Astrocyte of the cerebellum (primary cell): ENCODE results near the gene S100P.
A peak's percentile ranks its signal among the peaks of the same experiment; 100 is the strongest.

Experiments
- DNase-seq: peaks from one replicate; pipeline ENCODE4 v3.0.0-alpha.2; 2011; ENCODE audit warnings: low read depth
- H3K4me3 ChIP-seq: 2 replicates; pipeline ENCODE4 v1.5.1; 2011; ENCODE audit warnings: mild to moderate bottlenecking, low read depth, low read length, moderate library complexity
- in situ Hi-C: cut with HindIII; loops from 2 replicates; pipeline ENCODE4 v1.10.0; 2017; ENCODE audit warnings: low sequenced_read_pairs
- TF ChIP-seq, protein P1 (sequence below): IDR thresholded peaks from 2 replicates; pipeline ENCODE4 v1.5.1; 2012; ENCODE audit warnings: low read length, low read depth, moderate library complexity, mild to moderate bottlenecking; ENCODE audit errors: missing control alignments

S100P gene

DNA sequence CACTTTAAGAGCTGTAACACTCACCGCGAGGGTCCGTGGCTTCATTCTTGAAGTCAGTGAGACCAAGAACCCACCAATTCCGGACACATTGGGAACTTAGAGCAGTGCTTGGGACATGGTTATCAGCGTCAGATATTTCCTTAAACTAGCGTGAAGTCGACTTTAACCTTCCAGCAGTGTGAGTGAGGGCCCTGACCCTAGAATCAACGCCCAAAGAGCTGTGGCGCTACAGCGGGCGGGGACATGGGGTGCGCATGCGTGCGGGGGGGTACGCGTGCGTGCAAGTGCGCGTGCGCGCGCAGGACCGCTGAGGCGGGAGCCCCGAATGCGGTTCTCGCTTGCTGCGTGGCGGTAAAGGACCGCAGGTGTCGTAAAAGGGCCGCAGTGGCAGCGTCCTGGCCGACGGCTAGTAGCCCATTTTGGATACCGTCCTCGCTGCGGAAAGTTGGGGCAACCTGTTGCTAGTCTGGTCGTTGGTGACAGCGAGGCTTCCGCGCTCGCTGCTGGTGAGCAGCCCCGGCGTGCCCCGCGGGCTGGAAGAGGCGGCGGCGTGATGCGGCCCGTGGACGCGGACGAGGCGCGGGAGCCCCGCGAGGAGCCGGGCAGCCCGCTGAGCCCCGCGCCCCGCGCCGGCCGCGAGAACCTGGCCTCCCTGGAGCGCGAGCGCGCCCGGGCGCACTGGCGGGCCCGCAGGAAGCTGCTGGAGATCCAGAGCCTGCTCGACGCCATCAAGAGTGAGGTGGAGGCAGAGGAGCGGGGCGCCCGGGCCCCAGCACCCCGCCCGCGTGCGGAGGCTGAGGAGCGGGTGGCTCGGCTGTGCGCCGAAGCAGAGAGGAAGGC is 19.8 kb upstream of the S100P start:
- in situ Hi-C loops, result no loop called here
- DNase-seq, result peak; percentile 81
- H3K4me3 ChIP-seq, result peak overlapping the region; percentile 58
- TF ChIP-seq, protein P1, sequence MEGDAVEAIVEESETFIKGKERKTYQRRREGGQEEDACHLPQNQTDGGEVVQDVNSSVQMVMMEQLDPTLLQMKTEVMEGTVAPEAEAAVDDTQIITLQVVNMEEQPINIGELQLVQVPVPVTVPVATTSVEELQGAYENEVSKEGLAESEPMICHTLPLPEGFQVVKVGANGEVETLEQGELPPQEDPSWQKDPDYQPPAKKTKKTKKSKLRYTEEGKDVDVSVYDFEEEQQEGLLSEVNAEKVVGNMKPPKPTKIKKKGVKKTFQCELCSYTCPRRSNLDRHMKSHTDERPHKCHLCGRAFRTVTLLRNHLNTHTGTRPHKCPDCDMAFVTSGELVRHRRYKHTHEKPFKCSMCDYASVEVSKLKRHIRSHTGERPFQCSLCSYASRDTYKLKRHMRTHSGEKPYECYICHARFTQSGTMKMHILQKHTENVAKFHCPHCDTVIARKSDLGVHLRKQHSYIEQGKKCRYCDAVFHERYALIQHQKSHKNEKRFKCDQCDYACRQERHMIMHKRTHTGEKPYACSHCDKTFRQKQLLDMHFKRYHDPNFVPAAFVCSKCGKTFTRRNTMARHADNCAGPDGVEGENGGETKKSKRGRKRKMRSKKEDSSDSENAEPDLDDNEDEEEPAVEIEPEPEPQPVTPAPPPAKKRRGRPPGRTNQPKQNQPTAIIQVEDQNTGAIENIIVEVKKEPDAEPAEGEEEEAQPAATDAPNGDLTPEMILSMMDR, result no peak

DNA sequence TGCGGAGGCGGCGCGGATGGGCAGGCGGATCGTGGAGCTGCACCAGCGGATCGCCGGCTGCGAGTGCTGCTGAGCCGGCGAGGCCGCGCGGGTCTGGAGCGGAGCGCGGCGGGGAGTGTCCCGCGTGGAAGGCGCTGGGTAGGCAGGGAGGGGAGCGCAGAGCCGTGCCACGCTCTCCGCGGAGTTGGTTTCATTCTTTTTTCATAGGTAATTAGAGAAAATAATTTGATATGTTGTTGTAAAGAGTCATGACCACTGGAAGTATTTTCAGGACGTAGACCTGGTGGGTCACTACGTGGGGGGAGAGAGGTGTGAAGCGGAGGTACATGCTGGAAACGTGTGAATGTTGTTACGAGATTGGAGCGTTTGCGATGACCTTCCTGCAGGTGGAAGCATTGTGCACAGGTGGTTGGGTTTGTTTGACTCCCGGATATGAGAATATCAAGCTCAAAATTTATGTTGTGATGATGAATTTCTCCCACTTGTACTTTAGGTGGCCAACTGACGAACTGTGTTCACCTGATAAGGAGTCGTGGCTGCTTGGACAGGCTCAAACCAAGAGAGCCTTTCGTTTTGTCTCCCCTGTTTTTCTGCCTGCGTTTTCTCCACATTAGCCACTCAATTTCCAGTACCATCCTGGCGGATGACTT is 19.1 kb upstream of the S100P start:
- DNase-seq, result no peak
- TF ChIP-seq, protein P1, result peak; percentile 46
- in situ Hi-C loops, result no loop called here

DNA sequence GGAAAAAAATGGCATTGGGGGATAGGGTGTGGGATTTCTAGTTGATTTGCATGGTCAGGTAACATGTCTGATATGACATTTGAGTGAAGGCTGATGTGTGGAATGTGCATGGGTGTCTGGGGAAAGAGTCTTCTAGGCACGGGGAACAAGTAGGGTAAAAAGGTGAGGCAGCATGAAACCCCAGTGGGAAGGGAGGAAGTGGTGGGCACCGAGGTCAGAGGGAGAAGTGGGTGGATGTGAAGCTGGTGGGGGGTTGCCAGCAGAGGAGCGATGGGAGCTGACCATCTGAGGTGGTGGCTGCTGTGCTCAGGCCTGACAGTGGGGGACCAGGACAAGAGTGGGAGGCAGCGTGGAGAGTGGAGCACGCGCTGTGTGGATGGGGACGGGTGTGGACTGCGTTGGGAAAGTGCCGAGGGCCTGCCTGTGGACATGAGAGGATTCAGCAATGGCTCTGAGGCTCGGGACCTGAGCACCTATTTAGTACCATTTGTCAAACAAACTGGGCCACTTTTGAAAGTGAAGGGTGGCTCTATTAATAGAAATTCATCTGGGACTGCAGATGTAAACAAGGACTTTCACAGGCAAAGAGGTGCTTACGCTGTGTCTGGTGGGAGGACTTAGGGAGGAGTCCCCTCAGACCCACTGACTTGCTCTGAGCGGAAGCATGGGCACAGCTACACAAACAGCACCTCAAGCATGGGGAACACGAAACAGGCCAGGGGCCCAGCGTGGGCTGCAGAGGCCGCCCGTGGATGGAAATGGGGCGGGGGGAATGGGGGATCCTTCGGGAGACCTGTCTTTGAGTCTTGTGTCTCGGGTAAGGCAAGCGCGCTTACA is 16.7 kb upstream of the S100P start:
- in situ Hi-C loops, result no loop called here
- DNase-seq, result no peak
- TF ChIP-seq, protein P1, result no peak
- H3K4me3 ChIP-seq, result no peak overlapping the region

More for the DNA sequence above, 19.1 kb upstream of the S100P start:
- H3K4me3 ChIP-seq, result peak overlapping the region; percentile 58

DNA sequence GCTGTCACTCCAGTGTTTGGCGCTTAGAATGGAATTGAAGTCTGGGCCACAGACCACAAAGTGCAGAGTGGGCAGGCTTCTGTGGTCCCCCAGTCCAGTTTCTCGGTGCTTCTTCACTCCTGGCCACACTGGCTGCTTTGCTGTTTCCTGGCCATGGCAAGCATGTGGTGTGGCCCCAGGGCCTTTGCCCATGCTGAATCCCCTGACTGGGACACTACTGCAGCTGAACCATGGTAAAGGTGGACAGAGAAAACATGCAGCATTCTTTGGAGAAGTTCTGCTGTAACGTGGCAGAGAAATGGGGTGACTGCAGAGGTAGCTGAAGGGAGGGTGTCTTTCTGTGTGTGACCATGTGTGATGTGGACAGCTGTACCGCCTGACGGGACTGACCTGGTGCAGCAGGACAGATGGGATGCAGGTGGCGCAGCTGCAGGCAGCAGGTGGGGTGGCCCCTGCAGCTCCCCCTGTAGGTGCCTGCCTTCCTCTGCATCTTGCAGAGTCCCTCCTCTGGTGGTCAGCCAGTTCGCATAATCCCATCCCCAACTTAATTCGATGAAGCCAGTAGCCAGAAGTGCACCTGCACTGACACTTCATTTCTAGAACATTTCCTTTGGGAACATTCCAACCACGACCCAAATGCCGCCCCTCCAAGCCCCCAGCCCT is 13.2 kb upstream of the S100P start:
- no peak overlapping the region for H3K4me3 ChIP-seq
- in situ Hi-C loops, result no loop called here
- DNase-seq, result no peak
- TF ChIP-seq, protein P1, result no peak

DNA sequence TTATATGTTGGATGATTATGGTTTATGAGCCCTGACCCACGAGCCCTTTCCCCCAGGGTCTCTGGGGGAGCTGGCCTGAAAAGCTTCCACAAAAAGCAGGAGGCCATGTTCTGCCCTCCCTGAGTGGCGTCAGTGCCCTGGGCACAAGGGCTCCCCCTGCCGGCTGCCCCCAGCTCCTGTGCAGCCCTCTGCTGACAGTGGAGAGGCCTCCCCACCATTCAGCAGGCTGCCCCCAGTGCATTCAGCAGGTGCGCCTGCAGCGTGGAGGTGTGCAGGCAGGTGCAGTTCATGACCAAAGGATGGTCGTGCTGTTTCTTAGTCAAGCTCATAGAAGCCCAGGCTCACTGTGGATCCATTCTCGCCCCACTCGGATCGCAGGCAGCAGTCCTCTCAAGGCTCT is 12.5 kb upstream of the S100P start:
- H3K4me3 ChIP-seq, result no peak overlapping the region
- no peak for DNase-seq
- in situ Hi-C loops, result no loop called here
- TF ChIP-seq, protein P1, result no peak
